HG03097 (cell line): ENCODE results near the gene TTC38.

Experiments
- ATAC-seq: cut with Tn5 transposase; IDR thresholded peaks from one replicate; pipeline ENCODE4 v1.9.1; 2021; ENCODE audit not compliant: unreplicated experiment, low FRiP score

Gene TTC38

GRCh38 chr22:46267431-46268279 is at the start of gene TTC38:
TTC38 (plus strand) TSS chr22:46268008; CDS start chr22:46268040, 32 bp downstream.
- peak; percentile 61 for ATAC-seq

DNA sequence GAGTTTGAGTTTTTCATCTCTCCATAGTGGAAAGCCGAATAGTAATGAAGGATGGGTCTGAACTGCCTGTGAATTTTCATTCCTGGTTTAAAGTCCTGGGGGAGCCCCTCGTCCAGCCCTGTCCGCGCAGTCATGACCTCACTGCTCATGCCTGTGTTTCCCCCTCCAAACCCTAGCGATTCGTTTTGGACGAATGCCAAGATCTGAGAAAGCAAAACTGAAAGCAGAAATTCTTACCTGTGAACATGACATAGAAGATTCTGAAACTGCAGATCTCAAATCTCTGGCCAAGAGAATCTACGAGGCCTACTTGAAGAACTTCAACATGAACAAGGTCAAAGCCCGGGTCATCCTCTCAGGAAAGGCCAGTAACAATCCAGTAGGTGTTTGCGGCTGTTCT is 48.2 kb upstream of the TTC38 start:
- ATAC-seq, result no peak

- no peak for ATAC-seq
Observed at GRCh38 chr22:46220921-46221320, 46.9 kb upstream of the TTC38 start.

DNA sequence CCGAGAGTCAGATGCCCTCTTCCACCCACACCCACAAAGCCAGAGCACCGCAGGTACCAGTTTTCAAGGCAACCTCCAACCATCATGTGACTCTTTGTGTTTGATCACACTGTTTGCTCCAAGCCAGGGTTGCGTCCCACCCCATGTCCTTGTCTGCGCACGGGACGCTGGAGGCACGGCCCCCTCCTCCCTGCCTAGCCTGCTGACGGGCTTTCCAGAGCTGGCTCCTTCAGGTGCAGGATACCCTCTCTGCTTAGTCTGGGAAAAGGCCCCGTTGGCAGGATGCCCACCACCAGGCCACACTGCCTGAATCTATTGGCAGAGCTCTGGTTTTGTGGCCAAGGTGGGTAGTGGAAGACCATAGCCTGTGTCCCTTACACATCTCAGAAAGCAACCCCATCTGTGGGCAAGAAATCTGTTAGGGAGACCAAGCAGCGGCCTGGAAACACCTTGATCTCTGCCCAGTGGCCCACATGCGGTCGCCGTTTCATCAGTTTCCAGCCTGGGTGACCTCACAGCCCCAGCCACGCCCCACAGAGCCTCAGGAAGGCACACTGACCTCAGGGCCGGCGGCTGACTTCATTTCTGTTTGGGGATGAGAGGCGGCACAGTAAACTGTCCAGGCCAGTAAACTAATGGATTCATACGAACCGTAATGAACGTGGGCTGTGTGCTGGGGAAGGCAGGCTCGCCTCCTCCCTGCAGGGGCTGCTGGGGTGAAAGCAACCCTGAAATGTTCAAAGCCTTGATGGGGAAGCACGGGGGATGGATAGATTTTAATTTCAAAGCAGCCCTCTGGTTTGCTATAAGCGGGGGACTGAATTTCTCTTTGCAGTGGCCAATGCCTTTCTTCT is 43.5 kb upstream of the TTC38 start:
- no peak for ATAC-seq

GRCh38 chr22:46224898-46225290 is 42.9 kb upstream of the TTC38 start:
- no peak for ATAC-seq

DNA sequence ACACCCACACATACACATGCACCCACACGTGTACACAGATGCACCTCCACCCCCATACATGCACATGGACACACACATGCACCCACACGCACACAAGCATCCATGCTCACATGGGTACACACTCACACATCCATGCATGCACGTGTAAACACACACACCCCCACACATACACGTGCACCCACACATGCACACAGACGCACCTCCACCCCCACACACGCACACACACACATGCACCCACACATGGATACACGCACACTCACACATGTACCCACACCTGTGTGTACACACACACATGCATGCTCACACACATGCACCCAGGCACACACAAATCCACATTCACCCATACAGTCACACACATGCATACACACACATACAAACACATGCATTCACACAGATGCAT is 42.2 kb upstream of the TTC38 start:
- no peak for ATAC-seq

DNA sequence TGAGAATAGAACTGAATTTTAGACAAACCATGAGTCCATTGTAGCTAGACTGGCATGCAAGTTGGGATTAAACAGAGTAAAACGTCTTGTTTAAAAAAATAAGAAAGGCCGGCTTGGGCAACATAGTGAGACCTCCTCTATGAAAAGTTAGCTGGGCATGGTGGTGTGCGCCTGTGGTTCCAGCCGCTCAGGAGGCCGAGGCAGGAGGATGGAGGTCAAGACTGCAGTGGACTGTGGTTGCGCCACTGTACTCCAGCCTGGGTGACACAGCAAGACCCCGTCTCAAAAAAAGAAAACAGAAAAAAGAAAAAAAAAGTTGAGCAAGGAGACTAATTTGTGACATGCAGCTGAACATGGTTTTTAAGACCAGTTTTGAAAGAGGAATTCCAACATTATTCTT is 41.2 kb upstream of the TTC38 start:
- no peak for ATAC-seq

DNA sequence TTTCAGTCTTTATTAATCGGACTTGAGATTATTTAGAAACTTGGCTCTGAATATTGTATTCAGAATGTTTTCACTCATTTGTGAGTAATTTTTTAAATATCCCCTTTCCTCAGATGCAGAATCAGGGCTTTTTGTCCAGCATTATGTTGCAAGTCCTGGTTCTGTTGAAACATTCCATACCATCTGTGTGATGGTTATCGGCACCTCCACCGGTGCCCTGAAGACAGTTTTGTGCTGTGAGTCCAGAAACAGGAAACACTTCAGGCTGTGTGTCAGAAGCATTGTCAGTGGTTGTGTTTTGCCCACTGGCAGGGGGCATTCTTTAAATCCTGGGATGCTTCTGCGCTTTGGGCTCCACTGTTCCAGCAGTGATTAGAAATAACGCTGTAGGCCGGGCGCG is 38.1 kb upstream of the TTC38 start:
- ATAC-seq, result no peak

- no peak for ATAC-seq
Observed at GRCh38 chr22:46230262-46230901, 37.4 kb upstream of the TTC38 start.

DNA sequence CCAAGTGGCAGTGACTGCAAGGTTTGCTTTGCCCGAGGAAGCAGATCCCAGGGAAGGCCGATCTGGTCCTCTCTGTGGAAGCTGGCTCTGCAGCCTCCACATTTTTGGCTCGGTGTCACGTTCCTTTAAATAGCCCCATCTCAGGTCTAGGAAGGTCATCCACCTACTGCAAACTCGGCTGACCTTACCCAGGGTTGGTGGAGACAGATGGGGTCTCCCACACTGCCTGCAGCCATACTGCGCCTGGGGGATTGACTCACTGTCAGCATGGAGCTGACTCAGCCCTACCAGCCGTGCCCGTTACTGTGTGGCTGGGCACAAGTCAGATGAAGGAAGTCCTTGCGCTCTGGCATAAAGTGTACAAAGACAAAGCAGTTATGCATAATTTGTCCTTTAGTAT is 34.6 kb upstream of the TTC38 start:
- ATAC-seq, result no peak

GRCh38 chr22:46234969-46235368 is 32.8 kb upstream of the TTC38 start:
- ATAC-seq, result no peak

DNA sequence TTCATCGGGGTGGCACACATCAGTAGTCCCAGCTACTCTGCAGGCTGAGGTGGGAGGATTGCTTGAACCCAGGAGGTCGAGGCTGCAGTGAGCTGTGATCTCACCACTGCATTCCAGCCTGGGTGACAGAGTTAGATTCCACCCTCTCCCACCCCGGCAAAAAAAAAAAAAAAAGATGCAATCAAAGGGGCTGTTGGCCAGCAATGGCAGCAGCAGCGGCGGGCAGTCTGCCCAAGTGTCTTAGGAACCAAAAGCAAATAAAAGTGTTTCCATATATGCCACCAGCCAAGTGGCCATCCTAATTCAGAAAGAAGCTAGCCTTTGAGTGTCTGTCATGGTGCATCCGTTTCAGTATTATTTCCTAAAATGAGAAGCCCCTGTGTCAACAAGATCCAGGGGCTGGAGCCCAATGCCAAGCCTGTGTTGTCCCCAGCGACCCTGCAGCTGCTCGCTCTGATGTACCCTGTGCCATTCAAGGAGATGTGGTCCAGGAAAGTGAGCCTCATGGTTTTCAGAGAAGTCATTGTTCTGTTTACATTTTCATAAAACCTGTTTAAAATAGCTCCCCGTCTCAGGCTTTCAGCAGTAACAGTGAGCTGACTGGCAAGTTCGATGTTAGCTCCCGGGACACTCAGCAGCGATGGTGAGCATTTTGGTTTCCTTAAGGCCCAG is 30.2 kb upstream of the TTC38 start:
- no peak for ATAC-seq

DNA sequence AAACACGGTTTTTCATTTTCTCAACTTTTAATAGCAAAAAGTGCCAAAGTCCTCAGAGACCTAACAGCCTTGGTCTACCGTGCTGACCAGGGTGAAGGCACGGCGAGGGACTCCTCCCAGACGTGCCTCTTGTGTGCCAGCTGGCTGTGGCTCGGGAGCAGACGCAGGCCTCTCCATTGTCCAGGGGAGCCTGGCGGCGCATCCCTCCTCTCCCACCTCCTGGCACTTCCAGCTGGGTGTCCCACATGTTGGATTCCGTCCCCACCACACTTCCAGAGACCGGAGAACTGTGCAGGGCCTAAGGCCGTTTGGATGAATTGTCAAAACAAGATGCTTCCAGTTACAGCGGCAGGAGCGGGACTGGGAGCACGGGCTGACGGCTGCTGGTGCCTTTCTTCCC is 29.3 kb upstream of the TTC38 start:
- ATAC-seq, result no peak

- ATAC-seq, result no peak
Observed at GRCh38 chr22:46239261-46240048, 28.4 kb upstream of the TTC38 start.

- no peak for ATAC-seq
Observed at GRCh38 chr22:46240073-46240472, 27.7 kb upstream of the TTC38 start.

DNA sequence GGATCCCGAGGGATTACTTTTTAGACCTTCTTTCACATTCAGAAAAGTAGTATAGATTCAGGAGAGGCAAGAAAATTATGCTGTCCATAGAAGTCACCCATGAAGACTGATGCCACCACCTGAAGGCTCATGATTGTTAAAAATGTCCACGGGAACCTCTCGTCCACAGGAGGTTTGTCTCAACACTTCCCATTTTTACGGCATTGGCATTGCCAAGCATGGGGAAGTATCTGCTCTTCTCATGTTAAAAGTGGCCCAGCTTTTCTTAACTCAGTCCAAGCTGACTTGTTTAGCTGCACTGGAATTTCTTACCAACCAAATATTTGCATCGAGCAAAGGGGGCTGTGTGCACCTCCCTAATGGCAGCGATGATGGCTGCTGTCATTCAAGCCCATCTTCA is 27.3 kb upstream of the TTC38 start:
- ATAC-seq, result no peak

- no peak for ATAC-seq
Observed at GRCh38 chr22:46240907-46241306, 26.9 kb upstream of the TTC38 start.

DNA sequence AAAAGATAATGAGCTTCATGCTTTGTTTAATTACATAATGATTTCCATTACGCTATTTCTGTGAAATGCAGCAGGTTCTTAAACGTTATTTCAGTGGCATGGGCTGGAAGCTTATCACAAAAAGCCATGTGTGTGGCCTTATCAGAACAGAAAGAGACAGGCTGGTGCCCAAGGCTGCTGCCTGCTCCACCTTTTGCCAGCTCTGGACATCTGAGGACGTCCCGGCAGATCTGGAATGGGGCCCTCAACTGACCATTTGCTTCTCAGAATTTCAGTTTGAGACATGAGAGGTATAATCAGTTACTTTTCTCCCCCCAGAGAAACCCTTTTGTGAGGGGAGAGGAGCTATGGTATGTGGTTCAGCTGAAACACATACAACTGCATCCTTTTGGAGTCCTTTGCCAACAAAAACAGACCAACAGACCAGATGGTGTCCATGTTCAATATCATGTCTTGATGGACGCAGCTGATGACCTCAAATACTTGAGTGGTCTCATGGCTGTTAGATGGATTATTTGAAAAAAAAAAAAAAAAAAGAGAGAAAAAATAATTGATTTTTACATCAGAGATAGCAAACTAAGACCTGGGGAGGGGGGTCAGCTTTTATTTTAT is 26.3 kb upstream of the TTC38 start:
- no peak for ATAC-seq

- no peak for ATAC-seq
Observed at GRCh38 chr22:46242076-46242475, 25.7 kb upstream of the TTC38 start.

- ATAC-seq, result no peak
Observed at GRCh38 chr22:46244771-46245170, 23.0 kb upstream of the TTC38 start.
